Uterus (tissue), 2 donors: ENCODE data around the gene ZBTB12.

ENCODE experiments used
- CTCF ChIP-seq, 4 experiments: fragments of 200-600 bp in 2 of 4; fragments of 450-650 bp in 2 of 4; sonication (generic) in 2 of 4; IDR thresholded peaks; one replicate each; pipeline ENCODE4 v1.5.1; 2016 to 2019; ENCODE audit warnings: antibody characterized with exemption in 4 of 4, mild to moderate bottlenecking in 2 of 4, moderate library complexity in 1 of 4
- POLR2A ChIP-seq, 2 donors: fragments of 450-650 bp; IDR thresholded peaks; one replicate each; pipeline ENCODE4 v1.6.1; 2016; ENCODE audit warnings: antibody characterized with exemption in 2 of 2, mild to moderate bottlenecking in 1 of 2, moderate library complexity in 1 of 2

- TF ChIP-seq CTCF (IDR thresholded peaks at IDR 0.05) (no peak), POLR2A (IDR thresholded peaks at IDR 0.05) (no peak)
Observed at GRCh38 chr6:31947070-31947675, 45.3 kb upstream of the ZBTB12 start.
